HepG2 (cell line): ENCODE measurements around the gene HMGN1. TPM values are rescaled to one million over a fixed set of nuclear protein-coding genes. Genes with fewer than 3 reads are reported as not detected.

Experiments
- DMTF1 ChIP-seq: sonication (generic); formaldehyde crosslinking; IDR thresholded peaks from 2 replicates; pipeline ENCODE4 v1.4.0; 2020; ENCODE audit warnings: mild to moderate bottlenecking, missing genetic modification reagents
- KMT2A ChIP-seq: sonication (generic); formaldehyde crosslinking; IDR thresholded peaks from 2 replicates; pipeline ENCODE4 v1.4.0; 2020; ENCODE audit warnings: missing genetic modification reagents
- MAFK ChIP-seq, 2 experiments: IDR thresholded peaks in 1 of 2; conservative IDR thresholded peaks in 1 of 2; 2 replicates each; pipeline ENCODE4 v1.6.1; 2011; ENCODE audit warnings: improper control_type of control experiment in 2 of 2, low read length in 2 of 2
- MATR3 ChIP-seq: sonication (generic); formaldehyde crosslinking; IDR thresholded peaks from 2 replicates; pipeline ENCODE4 v1.4.0; 2020; ENCODE audit warnings: missing genetic modification reagents
- NBN ChIP-seq: fragments of 450-650 bp; conservative IDR thresholded peaks from 2 replicates; pipeline ENCODE4 v1.6.1; 2017
- PPARG ChIP-seq: conservative IDR thresholded peaks from 2 replicates; pipeline ENCODE4 v1.6.1; 2016; ENCODE audit warnings: missing biosample characterization, missing genetic modification reagents
- SMARCC2 ChIP-seq: fragments of 450-650 bp; IDR thresholded peaks from 2 replicates; pipeline ENCODE4 v1.6.1; 2017; ENCODE audit warnings: antibody characterized with exemption, mild to moderate bottlenecking
- TERF1 ChIP-seq: sonication (generic); formaldehyde crosslinking; IDR thresholded peaks from 2 replicates; pipeline ENCODE4 v1.8.0; 2022; ENCODE audit warnings: mild to moderate bottlenecking, missing genetic modification reagents, moderate library complexity
- ZNF121 ChIP-seq: sonication (generic); formaldehyde crosslinking; IDR thresholded peaks from 2 replicates; pipeline ENCODE4 v1.5.0; 2020; ENCODE audit warnings: mild to moderate bottlenecking, missing genetic modification reagents
- ZNF558 ChIP-seq: sonication (generic); formaldehyde crosslinking; IDR thresholded peaks from 2 replicates; pipeline ENCODE4 v1.9.0; 2022; ENCODE audit warnings: mild to moderate bottlenecking, missing genetic modification reagents, borderline replicate concordance
- polyA plus RNA-seq, 8 experiments: library from polyadenylated mRNA; depleted of rRNA in 3 of 8; stranded (reverse) in 7 of 8; unstranded in 1 of 8; fragments of >200 nt; fragmentation: Illumina TruSeq in 4 of 8; extraction: Trizol in 4 of 8; gene quantifications; 2 replicates each; pipeline versions ENCODE4 v1.2.1 to v1.2.3, GENCODE V29; 2011 to 2016; ENCODE audit warnings: low read depth in 4 of 8, missing spikeins in 1 of 8, mixed read lengths in 1 of 8; ENCODE audit not compliant: insufficient read depth in 1 of 8
- total RNA-seq, 5 experiments: library from RNA; depleted of rRNA; stranded (reverse); fragments of >200 nt; fragmentation: Illumina TruSeq; extraction: Trizol; gene quantifications; 2 replicates each; pipeline ENCODE4 v1.2.3, GENCODE V29; 2016; ENCODE audit warnings: low read depth in 1 of 5
- TF ChIP-seq, protein P1 (sequence below): sonication (generic); formaldehyde crosslinking; IDR thresholded peaks from 2 replicates; pipeline ENCODE4 v1.5.0; 2020; ENCODE audit warnings: mild to moderate bottlenecking, missing genetic modification reagents, borderline replicate concordance
- TF ChIP-seq, protein P2 (sequence below): sonication (generic); formaldehyde crosslinking; IDR thresholded peaks from 2 replicates; pipeline ENCODE4 v1.8.0; 2022; ENCODE audit warnings: mild to moderate bottlenecking, missing genetic modification reagents, moderate library complexity
- TF ChIP-seq, protein P3 (sequence below): IDR thresholded peaks from 2 replicates; pipeline ENCODE4 v1.6.1; 2016; ENCODE audit warnings: low read depth
- TF ChIP-seq, protein P4 (sequence below): IDR thresholded peaks from 2 replicates; pipeline ENCODE4 v1.6.1; 2016; ENCODE audit warnings: missing genetic modification reagents, missing compliant biosample characterization
- TF ChIP-seq, protein P5 (sequence below): sonication (generic); formaldehyde crosslinking; IDR thresholded peaks from 2 replicates; pipeline ENCODE4 v1.4.0; 2020; ENCODE audit warnings: missing genetic modification reagents

Gene HMGN1
- total and polyA plus RNA-seq, 2 of the 13 experiments (the other 11 are each of a cell fraction or from before 2014, with no cell fraction given): 104 to 286 TPM

DNA sequence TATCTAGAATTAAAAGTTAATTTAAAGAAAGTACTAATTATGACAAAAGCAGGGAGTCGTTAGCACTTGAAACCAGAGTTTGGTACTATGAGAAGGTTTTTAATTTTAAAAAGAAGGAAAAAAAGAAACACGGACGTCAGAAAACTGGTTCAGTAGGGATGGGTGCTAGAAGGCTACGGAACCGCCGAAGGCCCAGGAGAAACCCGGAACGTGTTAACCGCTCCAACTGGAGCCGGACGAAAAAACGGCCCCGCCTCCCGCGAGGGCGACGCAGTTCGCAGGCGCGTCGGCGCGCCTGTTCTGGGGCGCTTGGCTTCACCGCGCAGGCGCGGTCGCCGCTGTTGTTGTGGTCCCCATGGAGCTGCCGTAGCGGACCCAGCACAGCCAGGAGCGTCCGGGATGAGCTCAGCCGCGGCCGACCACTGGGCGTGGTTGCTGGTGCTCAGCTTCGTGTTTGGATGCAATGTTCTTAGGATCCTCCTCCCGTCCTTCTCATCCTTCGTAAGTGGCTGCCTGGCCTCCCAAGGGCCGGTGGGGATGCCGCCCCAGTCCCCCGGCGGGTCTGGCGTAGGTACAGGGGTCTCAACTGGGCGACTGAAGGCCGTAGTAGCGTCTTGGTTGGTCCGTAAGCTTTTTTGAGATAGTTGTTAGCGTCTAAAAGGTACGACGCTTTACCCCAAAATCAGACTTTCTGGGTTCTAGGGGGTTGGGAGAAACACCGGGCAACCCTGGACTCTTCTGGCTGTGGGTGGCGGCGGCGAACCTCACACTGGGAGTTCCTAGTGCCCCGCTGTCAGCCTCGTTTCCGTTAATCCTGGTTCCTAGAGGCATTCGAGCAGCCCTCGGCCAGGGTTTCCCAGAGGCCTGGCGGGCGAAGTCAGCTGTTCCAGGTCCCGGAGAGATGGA is 31.4 kb upstream of the HMGN1 start (continued):
- TF ChIP-seq, protein P1, sequence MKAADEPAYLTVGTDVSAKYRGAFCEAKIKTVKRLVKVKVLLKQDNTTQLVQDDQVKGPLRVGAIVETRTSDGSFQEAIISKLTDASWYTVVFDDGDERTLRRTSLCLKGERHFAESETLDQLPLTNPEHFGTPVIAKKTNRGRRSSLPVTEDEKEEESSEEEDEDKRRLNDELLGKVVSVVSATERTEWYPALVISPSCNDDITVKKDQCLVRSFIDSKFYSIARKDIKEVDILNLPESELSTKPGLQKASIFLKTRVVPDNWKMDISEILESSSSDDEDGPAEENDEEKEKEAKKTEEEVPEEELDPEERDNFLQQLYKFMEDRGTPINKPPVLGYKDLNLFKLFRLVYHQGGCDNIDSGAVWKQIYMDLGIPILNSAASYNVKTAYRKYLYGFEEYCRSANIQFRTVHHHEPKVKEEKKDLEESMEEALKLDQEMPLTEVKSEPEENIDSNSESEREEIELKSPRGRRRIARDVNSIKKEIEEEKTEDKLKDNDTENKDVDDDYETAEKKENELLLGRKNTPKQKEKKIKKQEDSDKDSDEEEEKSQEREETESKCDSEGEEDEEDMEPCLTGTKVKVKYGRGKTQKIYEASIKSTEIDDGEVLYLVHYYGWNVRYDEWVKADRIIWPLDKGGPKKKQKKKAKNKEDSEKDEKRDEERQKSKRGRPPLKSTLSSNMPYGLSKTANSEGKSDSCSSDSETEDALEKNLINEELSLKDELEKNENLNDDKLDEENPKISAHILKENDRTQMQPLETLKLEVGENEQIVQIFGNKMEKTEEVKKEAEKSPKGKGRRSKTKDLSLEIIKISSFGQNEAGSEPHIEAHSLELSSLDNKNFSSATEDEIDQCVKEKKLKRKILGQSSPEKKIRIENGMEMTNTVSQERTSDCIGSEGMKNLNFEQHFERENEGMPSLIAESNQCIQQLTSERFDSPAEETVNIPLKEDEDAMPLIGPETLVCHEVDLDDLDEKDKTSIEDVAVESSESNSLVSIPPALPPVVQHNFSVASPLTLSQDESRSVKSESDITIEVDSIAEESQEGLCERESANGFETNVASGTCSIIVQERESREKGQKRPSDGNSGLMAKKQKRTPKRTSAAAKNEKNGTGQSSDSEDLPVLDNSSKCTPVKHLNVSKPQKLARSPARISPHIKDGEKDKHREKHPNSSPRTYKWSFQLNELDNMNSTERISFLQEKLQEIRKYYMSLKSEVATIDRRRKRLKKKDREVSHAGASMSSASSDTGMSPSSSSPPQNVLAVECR (CRISPR knock-in tag): peak; percentile 74; the same call in 1 of the 2 replicates
- TF ChIP-seq PPARG (CRISPR knock-in tag) (no peak), ZNF121 (no peak), DMTF1 (CRISPR knock-in tag) (no peak), NBN (no peak), MAFK (conservative IDR thresholded peaks at IDR 0.05 in 1 of 2, IDR thresholded peaks at IDR 0.05 in 1 of 2; ENCODE audit: low read length in 2 of 2) (no peak), TERF1 (CRISPR knock-in tag) (no peak), SMARCC2 (no peak), MATR3 (no peak), KMT2A (CRISPR knock-in tag) (peak; percentile 56; the same call in 1 of the 2 replicates), ZNF558 (CRISPR knock-in tag) (no peak)
- TF ChIP-seq, protein P2, sequence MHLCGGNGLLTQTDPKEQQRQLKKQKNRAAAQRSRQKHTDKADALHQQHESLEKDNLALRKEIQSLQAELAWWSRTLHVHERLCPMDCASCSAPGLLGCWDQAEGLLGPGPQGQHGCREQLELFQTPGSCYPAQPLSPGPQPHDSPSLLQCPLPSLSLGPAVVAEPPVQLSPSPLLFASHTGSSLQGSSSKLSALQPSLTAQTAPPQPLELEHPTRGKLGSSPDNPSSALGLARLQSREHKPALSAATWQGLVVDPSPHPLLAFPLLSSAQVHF: no peak
- TF ChIP-seq, protein P3, sequence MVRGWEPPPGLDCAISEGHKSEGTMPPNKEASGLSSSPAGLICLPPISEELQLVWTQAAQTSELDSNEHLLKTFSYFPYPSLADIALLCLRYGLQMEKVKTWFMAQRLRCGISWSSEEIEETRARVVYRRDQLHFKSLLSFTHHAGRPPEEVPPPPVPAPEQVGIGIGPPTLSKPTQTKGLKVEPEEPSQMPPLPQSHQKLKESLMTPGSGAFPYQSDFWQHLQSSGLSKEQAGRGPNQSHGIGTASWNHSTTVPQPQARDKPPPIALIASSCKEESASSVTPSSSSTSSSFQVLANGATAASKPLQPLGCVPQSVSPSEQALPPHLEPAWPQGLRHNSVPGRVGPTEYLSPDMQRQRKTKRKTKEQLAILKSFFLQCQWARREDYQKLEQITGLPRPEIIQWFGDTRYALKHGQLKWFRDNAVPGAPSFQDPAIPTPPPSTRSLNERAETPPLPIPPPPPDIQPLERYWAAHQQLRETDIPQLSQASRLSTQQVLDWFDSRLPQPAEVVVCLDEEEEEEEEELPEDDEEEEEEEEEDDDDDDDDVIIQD: 0 out of 2 replicates have a peak, but pooled peaks have one; percentile 24
- TF ChIP-seq, protein P4, sequence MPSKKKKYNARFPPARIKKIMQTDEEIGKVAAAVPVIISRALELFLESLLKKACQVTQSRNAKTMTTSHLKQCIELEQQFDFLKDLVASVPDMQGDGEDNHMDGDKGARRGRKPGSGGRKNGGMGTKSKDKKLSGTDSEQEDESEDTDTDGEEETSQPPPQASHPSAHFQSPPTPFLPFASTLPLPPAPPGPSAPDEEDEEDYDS (CRISPR knock-in tag): peak; percentile 66
- TF ChIP-seq, protein P5, sequence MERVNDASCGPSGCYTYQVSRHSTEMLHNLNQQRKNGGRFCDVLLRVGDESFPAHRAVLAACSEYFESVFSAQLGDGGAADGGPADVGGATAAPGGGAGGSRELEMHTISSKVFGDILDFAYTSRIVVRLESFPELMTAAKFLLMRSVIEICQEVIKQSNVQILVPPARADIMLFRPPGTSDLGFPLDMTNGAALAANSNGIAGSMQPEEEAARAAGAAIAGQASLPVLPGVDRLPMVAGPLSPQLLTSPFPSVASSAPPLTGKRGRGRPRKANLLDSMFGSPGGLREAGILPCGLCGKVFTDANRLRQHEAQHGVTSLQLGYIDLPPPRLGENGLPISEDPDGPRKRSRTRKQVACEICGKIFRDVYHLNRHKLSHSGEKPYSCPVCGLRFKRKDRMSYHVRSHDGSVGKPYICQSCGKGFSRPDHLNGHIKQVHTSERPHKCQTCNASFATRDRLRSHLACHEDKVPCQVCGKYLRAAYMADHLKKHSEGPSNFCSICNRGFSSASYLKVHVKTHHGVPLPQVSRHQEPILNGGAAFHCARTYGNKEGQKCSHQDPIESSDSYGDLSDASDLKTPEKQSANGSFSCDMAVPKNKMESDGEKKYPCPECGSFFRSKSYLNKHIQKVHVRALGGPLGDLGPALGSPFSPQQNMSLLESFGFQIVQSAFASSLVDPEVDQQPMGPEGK (CRISPR knock-in tag): 0 out of 2 replicates have a peak, but pooled peaks have one; percentile 11
